ENCODE measurements around the gene CACNA2D1.

CACNA2D1 gene

DNA sequence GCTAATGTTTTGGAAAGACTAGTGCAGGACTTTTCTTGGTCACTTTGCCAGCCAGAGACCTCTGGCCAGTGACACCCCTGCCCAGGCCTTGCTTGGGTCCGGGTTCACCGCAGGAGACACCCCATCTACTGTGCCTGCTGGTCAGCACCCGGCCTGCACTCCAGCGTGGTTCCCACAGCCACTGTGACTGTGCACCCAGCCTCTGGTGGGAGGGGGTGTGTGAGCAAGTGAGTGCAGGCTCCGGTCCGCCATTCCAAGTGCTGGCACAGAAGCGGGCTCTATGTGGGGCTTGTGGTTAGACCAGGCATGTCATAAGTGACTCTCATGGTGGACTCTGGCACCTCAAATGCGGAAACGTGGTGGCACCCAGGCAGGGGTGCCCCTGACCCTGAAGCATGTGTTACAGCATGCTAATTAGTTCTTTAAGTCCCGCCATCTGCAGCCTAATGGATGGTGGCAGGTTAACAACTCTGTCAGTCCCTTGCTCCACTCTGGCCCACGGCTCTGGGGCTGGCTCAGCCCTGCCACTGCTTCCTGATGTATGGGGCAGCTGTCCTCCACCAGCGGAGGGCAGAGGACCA, 361.8 kb downstream of the CACNA2D1 start:
- no peak for DNase-seq

DNA sequence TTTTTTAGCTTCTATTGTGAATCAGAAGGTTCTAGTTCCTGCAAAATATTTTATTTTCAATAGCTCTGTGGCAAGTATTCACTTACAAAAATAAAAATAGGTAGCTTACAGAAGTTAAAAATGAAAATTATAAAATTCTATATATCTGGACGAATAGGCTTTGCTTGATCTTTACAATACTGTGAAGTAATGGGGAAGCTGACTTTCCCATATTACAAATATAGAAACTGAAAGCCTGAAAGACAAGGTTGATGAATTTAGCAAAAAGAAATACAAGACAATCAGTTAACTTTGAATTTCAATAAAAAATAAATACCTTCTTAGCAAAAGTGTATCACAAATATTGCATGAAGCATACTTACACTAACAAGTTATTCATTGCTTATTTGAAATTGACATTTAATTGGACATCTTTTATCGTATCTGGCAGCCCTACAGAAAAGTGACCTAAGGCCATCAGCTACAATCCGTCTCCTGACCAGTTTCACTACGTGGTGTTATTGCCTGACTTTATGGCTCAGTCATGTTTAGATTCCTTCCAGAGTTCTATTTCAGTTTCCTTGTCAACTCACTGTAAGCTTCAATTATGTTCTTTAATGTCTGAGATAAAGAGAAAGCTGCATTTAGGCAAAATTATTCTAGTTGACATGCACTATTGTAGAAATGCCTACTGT, 363.2 kb downstream of the CACNA2D1 start:
- no peak for DNase-seq

DNA sequence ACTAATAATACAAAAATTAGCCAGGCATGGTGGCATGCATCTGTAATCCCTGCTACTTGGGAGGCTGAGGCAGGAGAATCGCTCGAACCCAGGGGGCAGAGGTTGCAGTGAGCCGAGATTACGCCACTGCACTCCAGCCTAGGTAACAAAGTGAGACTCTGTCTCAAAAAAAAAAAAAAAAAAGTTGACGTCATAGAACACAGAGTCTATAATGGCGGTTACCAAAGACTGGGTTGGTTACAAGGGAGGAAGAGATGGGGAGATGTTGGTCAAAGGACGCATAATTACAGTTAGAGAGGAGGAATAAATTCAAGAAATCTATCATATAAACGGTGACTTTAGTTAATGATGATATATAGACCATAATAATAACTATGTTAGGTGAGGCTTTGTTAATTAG, 364.1 kb downstream of the CACNA2D1 start:
- no peak for DNase-seq

DNA sequence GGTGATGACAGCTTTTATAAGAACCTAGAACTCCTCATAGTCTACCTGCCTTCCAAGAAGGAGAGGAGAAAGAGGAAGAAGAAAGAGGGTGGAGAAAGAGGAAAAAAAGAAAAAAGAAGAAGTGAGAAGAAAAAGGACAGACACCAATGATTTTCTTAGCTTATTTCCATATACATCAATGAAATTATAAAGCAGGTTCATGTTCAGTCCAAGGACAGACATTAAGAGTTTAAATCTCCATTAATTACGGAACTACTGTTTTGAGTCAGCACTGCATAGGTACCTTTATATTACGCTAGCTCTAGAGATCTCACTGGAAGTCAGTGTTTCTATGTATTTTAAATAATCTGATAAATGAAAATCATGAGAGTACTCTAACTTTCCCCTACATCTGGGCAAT, 364.8 kb downstream of the CACNA2D1 start:
- no peak for DNase-seq

DNA sequence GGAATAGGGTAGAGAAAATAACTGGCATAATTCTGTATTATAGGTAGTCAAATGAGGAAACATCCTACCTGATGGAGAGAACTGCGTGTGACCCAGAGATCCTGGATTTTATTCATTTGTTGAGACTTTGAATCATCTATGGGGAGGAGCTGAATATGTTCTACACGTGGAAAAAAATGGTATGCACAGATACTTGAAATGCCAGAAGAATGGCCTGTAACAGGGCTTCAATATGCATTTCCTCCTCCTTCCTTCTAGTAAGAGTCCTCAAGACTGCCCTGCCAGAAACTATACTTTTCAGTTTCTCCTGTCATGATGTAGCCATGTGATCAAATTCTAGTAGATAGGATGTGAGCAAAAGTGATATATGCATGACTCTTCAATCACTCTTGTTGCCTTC, 372.1 kb downstream of the CACNA2D1 start:
- no peak for DNase-seq

DNA sequence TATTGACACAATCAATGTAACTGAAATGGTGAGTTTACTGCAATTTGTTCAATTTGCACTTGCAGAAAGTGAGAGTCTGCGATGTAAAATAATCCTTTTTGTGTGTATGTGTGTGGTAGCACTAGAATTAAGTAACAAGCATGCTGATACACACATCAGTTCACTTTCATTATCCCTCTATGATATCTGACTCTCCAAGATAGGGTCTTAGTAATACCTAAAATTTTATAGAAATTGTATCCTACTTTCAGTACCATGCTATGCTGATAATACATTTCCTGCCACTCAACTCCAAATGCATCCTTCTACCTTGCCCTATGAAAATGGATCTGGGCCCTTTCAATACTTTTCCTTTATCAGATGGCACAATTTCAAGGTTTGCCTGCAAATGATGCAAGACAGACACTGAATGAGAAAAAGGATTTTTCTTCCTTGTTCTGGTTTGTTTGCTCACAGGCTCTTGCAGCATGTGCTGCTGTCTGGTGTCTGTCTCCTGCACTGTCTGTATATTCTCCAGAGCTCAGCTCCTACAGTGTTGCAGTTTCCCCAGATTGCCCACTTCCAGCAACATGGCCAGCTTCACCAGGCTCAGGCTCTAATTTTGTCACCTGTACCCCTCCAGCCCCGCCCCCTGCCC, 375.8 kb downstream of the CACNA2D1 start:
- DNase-seq: no peak

DNA sequence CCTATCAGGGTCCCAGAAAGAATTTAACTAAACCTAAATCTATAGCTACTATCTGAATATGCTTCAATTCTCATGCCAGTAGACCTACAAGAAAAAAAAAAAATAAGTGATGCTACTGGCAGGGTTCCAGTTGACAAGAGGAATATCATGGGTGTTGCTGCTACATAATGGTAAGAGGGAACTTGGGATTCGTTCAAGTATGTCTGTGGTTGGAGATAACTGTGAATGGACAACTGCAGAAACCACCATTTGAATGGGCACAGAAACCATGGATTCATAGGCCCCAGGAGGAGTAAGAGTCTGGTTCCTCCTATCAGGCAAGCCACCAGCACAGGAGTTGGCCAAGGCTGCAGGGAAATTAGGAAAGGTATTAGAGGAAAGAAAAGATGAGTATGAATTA, 386.1 kb downstream of the CACNA2D1 start:
- DNase-seq: no peak

DNA sequence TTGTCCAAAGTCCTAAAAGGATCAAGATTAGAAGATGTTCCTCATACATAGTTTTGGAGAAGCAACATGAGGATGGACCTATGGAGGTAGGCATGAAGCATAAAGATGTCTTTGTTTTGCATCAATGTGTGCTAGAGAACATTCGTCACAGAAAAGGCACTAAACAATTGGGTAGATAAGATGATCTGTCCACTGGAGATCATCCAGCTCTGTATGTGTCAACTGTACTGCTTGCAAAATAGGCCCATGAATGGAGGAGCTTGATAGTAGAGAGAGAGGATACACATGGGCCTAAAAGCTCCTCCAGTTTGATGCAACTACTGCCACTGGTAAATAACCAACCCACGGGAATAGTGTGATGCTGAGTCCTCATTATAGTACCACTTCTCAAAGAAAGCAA, 387.3 kb downstream of the CACNA2D1 start:
- DNase-seq: no peak

DNA sequence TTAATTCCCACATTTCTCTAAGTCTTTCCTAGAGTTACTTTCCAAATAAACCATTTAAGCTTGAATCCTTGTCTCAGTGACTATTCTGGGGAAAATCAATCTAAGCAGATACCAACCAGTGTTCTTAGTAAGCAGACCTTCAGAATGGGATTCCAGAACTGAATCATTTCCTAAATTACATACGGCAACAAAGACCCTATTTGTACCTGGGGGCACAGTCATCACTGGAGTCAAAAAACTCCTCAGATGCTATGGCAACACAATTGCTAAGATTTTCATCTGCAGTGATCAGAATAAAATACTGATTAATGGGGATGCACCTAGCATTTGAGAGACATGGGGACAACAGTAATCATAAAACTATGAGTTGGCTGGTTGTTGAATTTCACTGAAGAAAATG, 389.0 kb downstream of the CACNA2D1 start:
- no peak for DNase-seq

DNA sequence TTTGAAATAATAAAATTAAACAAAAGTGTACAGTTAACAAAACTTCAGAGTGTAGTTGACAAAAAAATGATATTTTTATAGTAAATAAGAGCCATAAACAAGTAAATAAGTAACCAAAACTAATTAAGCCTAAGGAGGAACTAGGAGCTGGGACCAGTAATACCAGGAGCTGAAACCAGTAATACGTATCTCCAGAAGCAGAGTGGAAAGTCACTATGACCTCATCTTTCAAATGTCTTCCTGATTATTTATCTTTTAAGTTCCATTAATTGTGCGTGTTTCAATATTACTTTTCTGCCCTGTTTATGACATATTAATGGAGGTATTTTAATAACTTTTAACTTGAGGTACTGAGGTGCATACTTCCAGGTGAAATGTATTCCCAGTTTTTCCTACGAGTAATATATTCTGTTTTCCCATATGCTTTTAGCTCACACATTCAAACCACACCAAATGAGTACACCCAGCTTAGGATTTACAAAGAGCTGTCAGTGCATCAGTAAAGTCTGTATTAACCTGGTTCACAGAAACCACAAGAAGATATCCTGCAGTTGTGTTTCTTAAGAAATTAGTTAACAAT, 390.0 kb downstream of the CACNA2D1 start:
- no peak for DNase-seq

DNA sequence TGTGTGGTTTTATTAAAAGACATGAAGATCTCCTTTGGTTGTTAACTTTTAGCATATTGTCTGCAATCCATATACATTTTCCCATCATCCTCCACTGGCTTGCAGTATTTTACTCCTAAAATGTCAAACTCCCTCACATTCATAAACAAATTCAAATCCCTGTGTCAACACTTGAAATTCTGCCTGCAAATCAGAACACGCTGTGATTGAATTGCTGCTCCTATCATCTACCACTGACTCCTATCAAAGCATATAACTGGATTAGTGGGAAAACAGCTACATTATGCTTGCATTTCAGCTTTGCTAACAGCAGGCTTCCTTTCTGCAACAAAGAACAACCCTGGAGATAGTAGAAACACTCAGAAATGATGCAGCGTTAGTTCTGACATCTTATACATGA, 392.0 kb downstream of the CACNA2D1 start:
- DNase-seq: no peak

DNA sequence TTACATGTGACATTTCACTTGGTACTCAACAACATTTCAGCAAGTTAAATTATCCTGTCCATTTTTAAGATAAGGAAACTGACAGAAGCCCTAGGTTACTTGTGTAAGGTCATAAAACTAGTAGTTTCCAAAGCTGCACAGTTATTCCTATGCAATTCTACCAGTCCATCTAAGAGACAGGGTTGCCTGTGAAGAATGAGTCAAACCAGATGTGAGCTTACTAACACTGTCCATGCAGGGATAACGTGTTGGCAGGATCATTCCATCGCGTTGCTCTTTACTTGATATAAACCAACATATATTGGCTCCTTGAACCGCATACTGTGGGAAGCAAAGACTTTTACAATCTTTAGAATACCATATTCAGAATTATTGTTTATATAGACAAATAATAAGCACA, 392.8 kb downstream of the CACNA2D1 start:
- DNase-seq: no peak

DNA sequence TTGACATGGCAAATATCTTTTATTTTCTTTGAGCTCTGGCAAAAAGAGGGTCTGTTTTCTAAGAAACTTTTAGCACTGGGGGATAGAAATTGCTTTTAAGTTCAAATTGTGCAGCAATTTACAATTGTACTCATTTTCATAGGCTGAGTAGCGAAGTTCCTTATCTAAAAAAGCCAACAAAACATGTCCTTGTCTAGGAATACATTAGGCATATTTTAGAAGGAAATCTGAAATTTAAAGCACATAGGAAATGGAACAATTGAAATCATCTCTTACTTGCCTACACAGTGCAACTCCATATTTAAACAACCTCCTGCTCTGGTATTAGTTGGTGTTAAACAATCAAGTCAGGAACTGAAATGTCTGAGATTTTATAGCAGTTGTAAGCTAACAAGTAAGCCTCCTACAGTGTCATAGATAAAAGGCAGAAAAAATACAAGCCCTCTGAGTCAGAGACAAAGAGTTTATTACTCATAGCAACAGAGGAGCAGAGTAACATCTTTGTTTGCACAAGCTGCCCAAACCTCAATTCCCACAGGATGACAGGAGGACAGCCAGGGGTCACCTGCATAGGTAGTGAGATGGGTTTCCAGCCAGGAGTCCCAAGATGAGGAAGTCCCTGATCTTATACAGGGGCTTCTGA, 393.6 kb downstream of the CACNA2D1 start:
- DNase-seq: no peak

DNA sequence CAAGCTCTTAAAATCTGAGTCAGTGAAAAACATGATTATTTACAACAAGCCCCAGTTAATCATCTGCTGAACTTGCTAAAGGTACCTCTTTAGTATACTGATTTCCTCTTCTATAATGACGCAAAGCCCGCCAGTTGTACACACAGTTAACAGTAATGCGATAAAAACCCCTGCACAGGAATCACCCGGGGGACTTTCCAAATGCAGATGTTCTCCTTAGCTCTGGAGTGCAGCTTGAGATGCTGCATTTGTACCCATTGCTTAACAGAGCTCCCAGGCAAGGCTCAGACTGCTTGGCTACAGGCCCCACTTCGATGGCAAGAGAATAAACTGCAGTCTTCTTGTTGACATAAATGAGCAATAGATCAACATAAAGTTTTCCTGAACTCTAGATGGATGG, 394.1 kb downstream of the CACNA2D1 start:
- DNase-seq: no peak

DNA sequence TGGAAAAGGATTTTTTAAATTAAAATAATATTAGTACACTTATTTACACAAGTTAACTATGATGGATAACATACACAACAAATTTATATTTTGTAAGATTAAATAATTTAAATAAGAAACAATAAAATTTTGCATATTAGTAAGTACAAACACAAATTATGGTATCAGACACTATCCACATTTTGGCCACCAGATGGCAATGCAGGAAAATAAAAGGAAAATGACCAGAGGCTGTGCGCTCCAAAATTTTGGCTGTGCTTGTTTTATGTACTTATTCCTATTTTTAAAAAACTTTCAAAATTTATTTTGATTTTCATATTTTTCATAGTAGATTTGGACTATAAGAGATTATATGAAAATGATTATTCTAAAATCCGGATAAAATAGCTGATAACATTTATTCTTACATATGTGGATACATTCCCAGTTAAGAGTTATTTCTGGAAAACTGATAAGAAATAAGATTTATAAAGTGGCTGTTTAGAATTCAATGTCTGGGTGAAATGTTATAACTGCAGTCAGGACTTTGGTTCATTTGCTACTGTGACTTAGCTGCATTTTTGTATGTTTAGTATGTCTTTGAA, 399.0 kb downstream of the CACNA2D1 start:
- peak; percentile 39 for DNase-seq

DNA sequence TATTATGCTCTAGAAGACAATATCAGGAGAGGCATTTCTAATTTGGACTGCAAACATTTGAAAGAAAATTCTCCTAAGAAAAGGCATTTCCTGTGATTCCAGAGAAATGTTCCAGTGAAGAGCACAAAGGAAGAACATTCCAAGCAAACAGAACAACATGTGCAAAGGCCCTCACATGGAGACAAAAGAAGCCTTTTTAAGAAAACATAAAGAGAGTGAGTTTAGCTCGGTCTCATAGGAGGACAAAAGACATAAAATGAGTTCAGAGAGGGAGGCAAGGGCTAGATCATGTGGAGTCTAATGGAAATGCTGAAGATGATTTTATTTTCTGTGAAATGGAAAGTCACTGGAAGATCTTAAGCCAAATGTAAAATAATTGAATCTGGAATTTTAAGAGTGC, 404.0 kb downstream of the CACNA2D1 start:
- DNase-seq: no peak

DNA sequence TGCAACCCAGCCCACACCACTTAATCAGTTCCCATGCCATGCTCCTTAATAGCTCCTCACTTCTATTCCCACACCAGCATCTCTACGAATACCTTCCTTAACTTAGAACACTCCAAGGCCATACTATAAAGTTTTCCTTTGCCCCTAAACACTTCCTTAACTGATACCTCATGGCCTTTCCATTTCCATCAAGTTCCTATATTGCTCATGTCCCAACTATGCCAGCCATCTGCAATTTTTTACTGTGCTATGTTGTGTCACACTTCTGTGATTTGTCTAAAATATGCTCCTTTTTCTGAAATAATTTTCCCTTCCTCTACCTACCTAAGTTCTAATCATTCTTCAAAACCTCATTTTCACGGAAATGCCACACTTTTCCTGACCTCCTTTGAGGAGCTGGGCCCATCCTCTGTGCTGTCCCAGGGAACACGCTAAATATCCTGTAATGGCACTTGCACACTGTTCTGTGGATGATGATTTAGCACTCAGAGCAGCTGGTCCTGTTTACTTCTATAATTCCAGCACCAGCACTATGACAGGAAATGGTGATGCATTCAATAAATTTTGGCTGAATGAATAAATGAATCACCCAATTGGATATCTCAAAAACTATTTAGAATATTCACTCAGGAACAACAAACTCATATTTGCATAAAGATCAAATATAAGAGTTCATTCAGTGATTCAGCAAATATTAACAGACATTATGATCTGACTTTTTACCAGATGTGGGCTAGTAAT, 407.3 kb downstream of the CACNA2D1 start:
- no peak for DNase-seq

DNA sequence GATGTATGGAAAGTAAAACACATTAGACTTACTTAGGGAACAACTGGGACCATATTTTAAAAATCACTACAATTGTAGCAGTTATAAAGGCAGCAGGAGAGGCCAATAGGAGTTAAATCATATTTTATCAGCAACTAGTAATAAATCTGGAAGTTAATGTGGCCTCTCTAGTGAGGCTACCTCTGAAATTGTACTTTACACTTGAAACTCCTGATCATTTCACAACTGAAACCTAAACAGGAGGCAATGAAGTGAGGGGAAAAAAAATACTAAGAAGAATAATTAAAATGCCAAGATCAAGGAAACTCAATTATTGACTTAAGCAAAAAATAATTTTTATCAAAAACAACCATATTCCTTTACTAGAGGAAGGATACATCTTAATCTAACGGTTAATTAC, 408.1 kb downstream of the CACNA2D1 start:
- DNase-seq: no peak

DNA sequence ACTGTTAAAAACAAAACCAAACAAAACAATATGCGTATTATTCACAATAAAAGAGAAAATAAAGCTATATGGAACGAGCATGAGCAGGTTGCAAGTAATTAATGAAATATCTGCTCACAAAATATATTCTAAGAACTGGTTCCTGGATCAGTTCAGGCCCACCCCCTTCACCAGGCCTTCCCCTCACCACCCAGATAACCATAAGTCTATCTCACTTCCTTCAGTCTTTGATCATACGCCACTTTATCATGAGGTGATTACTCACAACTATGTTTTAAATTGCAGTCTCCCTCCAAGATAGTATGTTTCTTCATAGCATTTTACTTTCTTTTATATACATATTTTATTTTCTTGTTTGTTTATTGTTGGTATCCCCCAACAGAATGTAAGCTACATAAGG, 410.7 kb downstream of the CACNA2D1 start:
- no peak for DNase-seq

DNA sequence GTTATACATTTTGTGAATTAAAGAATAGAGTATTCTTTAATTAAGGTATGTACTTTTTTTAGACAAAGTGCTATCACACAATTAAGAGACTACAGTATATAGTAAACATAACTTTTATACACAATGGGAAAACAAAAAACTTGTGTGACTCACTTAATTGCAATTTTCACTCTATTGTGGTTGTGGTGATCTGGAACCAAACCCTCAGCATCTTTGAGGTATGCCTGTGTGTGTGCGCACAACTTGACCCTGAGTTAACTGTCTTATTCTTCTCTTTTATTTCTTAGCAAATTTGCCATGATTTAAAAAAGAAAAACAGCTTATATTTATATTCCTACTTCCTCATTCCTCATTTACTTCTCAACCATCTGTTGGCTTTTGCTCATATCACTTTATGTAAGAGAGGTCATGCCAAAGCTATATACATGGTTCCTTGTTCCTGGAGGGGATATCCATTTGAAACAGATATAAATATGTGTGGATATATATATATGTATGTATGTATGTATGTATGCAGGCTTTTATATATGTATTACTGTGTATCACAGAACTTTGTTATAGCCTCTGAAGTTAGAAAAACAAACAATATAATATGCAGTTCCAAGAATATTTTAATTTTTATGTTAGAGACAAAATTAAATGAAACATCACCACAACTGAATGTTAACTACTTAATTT, 414.2 kb downstream of the CACNA2D1 start:
- no peak for DNase-seq

DNA sequence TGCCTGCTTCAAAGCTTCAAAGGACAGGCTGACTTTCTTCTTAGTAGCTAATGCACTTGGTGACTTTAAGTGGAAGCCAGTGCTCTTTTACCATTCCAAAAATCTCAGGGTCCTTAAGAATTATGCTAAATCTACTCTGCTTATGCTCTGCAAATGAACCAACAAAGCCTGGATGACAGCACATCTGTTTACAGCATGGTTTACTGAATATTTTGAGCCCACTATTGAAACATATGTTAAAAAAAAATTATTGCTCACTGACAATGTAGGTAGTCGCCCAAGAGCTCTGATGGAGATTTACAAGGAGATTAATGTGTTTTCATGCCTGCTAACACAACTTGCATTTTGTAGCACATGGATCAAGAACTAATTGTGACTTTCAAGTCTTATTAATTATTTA, 415.5 kb downstream of the CACNA2D1 start:
- no peak for DNase-seq

DNA sequence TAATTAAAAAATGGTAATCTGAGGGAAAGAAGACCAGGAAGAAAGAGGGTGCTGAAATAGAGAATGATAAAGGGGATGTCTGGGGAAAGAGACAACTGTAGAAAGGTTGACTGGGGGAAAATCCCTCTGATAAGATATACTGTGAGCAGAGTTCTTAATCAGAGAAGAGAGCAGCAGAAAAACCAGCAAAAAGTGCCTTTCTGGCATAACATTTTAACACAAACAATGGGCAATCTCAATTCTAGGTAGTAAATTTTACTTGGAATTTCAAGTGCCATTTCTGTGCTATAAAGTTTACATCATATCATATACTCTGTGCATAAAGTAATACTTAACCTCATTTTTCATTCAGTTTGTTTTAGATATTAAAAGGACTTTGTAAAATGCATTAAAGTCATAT, 421.9 kb downstream of the CACNA2D1 start:
- DNase-seq: no peak

Measured in NCI-H1105 (cell line).